ENCODE measurements around the gene KCNAB2.

KCNAB2 gene

GRCh38 chr1:6084781-6085495, 39.2 kb downstream of the KCNAB2 start:
- H3K36me3 ChIP-seq (ENCODE audit: insufficient read depth, insufficient read length, low read length), result no peaks in the 10 kb centered on the region
- H3K27me3 ChIP-seq (ENCODE audit: insufficient read depth, insufficient read length), result no peaks in the 10 kb centered on the region
- no peak overlapping the region for H3K4me3 ChIP-seq (ENCODE audit: insufficient read length, low read depth)
- peaks cover 2% of the 10 kb centered on the region for H3K4me1 ChIP-seq (ENCODE audit: insufficient read depth, insufficient read length)
- no peaks in the 10 kb centered on the region; the same call in 1 of the 2 replicates for H3K9me3 ChIP-seq (ENCODE audit: insufficient read depth, low read length)
- TF ChIP-seq ZNF274 (IDR thresholded peaks at IDR 0.05; ENCODE audit: low read depth, low read length) (no peak), SUZ12 (IDR thresholded peaks at IDR 0.05; ENCODE audit: extremely low read depth, insufficient read depth, insufficient read length) (no peak), YY1 (IDR thresholded peaks at IDR 0.05; ENCODE audit: insufficient read depth, insufficient read length) (no peak)
- H3K9ac ChIP-seq (ENCODE audit: insufficient read length, low read depth), result no peak overlapping the region
- no peak for DNase-seq (ENCODE audit: low read depth, low spot score)

GRCh38 chr1:6085666-6086065, 40.0 kb downstream of the KCNAB2 start:
- Histone ChIP-seq H3K4me3 (ENCODE audit: insufficient read length, low read depth) (no peak overlapping the region), H3K9ac (ENCODE audit: insufficient read length, low read depth) (no peak overlapping the region), H3K36me3 (ENCODE audit: insufficient read depth, insufficient read length, low read length) (no peaks in the 10 kb centered on the region), H3K9me3 (ENCODE audit: insufficient read depth, low read length) (no peaks in the 10 kb centered on the region; the same call in 1 of the 2 replicates), H3K27me3 (ENCODE audit: insufficient read depth, insufficient read length) (no peaks in the 10 kb centered on the region), H3K4me1 (ENCODE audit: insufficient read depth, insufficient read length) (peaks cover 2% of the 10 kb centered on the region)
- no peak for DNase-seq (ENCODE audit: low read depth, low spot score)
- TF ChIP-seq YY1 (IDR thresholded peaks at IDR 0.05; ENCODE audit: insufficient read depth, insufficient read length) (no peak), ZNF274 (IDR thresholded peaks at IDR 0.05; ENCODE audit: low read depth, low read length) (no peak), SUZ12 (IDR thresholded peaks at IDR 0.05; ENCODE audit: extremely low read depth, insufficient read depth, insufficient read length) (no peak)

GRCh38 chr1:6086358-6086757, 40.7 kb downstream of the KCNAB2 start:
- Histone ChIP-seq H3K36me3 (ENCODE audit: insufficient read depth, insufficient read length, low read length) (no peaks in the 10 kb centered on the region), H3K9ac (ENCODE audit: insufficient read length, low read depth) (no peak overlapping the region), H3K4me1 (ENCODE audit: insufficient read depth, insufficient read length) (peaks cover 2% of the 10 kb centered on the region), H3K4me3 (ENCODE audit: insufficient read length, low read depth) (no peak overlapping the region), H3K27me3 (ENCODE audit: insufficient read depth, insufficient read length) (no peaks in the 10 kb centered on the region), H3K9me3 (ENCODE audit: insufficient read depth, low read length) (no peaks in the 10 kb centered on the region; the same call in 1 of the 2 replicates)
- TF ChIP-seq YY1 (IDR thresholded peaks at IDR 0.05; ENCODE audit: insufficient read depth, insufficient read length) (no peak), ZNF274 (IDR thresholded peaks at IDR 0.05; ENCODE audit: low read depth, low read length) (no peak), SUZ12 (IDR thresholded peaks at IDR 0.05; ENCODE audit: extremely low read depth, insufficient read depth, insufficient read length) (no peak)
- no peak for DNase-seq (ENCODE audit: low read depth, low spot score)

DNA sequence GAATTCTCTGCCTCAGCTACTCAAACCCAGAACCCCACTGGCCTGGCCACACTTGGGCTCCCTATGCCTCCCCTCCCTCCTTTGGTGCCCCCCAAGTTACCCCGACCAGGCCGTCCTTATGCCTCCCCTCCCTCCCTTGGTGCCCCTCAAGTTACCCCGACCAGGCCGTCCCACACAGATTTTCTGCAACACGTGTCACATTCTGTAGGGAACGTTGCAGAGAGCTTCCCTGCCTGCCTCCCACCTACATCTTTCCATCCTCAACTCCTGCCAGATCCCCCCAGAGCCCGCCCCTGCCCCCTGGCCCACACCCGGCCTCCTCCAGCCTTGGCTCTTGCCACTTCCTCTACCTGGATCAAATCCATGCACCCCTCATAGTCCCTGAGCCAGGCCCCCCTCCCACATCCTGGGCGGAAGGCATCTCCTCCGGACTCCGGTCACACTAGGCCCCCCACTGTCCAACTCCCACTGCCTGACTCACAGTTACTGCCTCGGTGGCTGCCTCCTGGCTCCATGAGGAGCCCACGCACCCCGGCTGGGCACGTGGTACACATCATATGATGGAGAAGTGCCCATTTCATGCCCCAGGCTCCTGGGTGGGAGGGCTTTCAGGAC, 41.2 kb downstream of the KCNAB2 start:
- TF ChIP-seq ZNF274 (IDR thresholded peaks at IDR 0.05; ENCODE audit: low read depth, low read length), result no peak
- peaks cover 2% of the 10 kb centered on the region for H3K4me1 ChIP-seq (ENCODE audit: insufficient read depth, insufficient read length)
- H3K9me3 ChIP-seq (ENCODE audit: insufficient read depth, low read length), result no peaks in the 10 kb centered on the region; the same call in 1 of the 2 replicates
- H3K36me3 ChIP-seq (ENCODE audit: insufficient read depth, insufficient read length, low read length), result no peaks in the 10 kb centered on the region
- no peaks in the 10 kb centered on the region for H3K27me3 ChIP-seq (ENCODE audit: insufficient read depth, insufficient read length)
- no peak for DNase-seq (ENCODE audit: low read depth, low spot score)
- no peak overlapping the region for H3K9ac ChIP-seq (ENCODE audit: insufficient read length, low read depth)
- H3K4me3 ChIP-seq (ENCODE audit: insufficient read length, low read depth), result no peak overlapping the region

- no peak overlapping the region for H3K9ac ChIP-seq (ENCODE audit: insufficient read length, low read depth)
- no peaks in the 10 kb centered on the region for H3K4me1 ChIP-seq (ENCODE audit: insufficient read depth, insufficient read length)
- DNase-seq (ENCODE audit: low read depth, low spot score), result no peak
- no peaks in the 10 kb centered on the region; the same call in 1 of the 2 replicates for H3K9me3 ChIP-seq (ENCODE audit: insufficient read depth, low read length)
- H3K27me3 ChIP-seq (ENCODE audit: insufficient read depth, insufficient read length), result no peaks in the 10 kb centered on the region
- H3K4me3 ChIP-seq (ENCODE audit: insufficient read length, low read depth), result no peak overlapping the region
- no peak for TF ChIP-seq YY1 (IDR thresholded peaks at IDR 0.05; ENCODE audit: insufficient read depth, insufficient read length)
- no peak for TF ChIP-seq SUZ12 (IDR thresholded peaks at IDR 0.05; ENCODE audit: extremely low read depth, insufficient read depth, insufficient read length)
- TF ChIP-seq ZNF274 (IDR thresholded peaks at IDR 0.05; ENCODE audit: low read depth, low read length), result no peak
- H3K36me3 ChIP-seq (ENCODE audit: insufficient read depth, insufficient read length, low read length), result no peaks in the 10 kb centered on the region
Observed at GRCh38 chr1:6087377-6087772, 41.7 kb downstream of the KCNAB2 start.

DNA sequence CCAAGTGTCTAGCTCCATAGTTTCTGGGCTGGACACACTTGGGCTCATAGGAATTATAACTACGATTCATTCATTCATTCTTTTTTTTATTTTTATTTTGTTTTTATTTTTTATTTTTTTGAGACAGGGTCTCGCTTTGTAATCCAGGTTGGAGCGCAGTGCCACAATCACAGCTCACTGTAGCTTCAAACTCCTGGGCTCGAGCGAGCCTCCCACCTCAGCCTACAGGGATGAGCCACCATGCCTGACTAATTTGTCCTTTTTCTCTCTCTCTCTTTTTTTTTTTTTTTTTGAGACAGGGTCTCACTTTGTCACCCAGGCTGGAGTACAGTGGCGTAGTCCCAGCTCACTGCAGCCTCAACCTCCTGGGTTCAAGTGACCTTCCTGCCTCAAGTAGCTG, 42.3 kb downstream of the KCNAB2 start:
- no peak for DNase-seq (ENCODE audit: low read depth, low spot score)
- H3K9me3 ChIP-seq (ENCODE audit: insufficient read depth, low read length), result no peaks in the 10 kb centered on the region; the same call in 1 of the 2 replicates
- TF ChIP-seq ZNF274 (IDR thresholded peaks at IDR 0.05; ENCODE audit: low read depth, low read length), result no peak
- TF ChIP-seq SUZ12 (IDR thresholded peaks at IDR 0.05; ENCODE audit: extremely low read depth, insufficient read depth, insufficient read length), result no peak
- TF ChIP-seq YY1 (IDR thresholded peaks at IDR 0.05; ENCODE audit: insufficient read depth, insufficient read length), result no peak
- no peak overlapping the region for H3K9ac ChIP-seq (ENCODE audit: insufficient read length, low read depth)
- no peak overlapping the region for H3K4me3 ChIP-seq (ENCODE audit: insufficient read length, low read depth)
- H3K27me3 ChIP-seq (ENCODE audit: insufficient read depth, insufficient read length), result no peaks in the 10 kb centered on the region
- H3K4me1 ChIP-seq (ENCODE audit: insufficient read depth, insufficient read length), result no peaks in the 10 kb centered on the region
- no peaks in the 10 kb centered on the region for H3K36me3 ChIP-seq (ENCODE audit: insufficient read depth, insufficient read length, low read length)

DNA sequence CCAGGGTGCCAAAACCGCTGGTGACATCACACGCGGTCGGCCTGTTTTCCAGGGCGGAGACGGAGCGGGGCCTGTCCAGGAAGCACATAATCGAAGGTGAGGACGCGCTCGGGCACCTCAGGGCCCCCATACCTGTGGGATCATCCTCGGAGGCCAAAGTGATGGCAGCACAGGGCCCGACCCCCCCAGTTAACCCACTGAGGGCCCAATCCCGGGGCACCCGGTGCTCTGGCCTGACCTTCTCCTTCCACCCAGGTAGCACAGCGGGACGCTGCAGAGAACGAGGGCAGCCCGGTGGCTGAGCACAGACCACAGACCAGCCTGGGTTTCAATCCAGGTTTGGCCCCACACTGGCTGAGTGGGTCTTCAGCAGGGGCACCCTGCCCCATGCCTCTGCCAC, 43.3 kb downstream of the KCNAB2 start:
- TF ChIP-seq SUZ12 (IDR thresholded peaks at IDR 0.05; ENCODE audit: extremely low read depth, insufficient read depth, insufficient read length) (no peak), YY1 (IDR thresholded peaks at IDR 0.05; ENCODE audit: insufficient read depth, insufficient read length) (no peak), ZNF274 (IDR thresholded peaks at IDR 0.05; ENCODE audit: low read depth, low read length) (no peak)
- no peaks in the 10 kb centered on the region for H3K36me3 ChIP-seq (ENCODE audit: insufficient read depth, insufficient read length, low read length)
- no peaks in the 10 kb centered on the region for H3K4me1 ChIP-seq (ENCODE audit: insufficient read depth, insufficient read length)
- H3K27me3 ChIP-seq (ENCODE audit: insufficient read depth, insufficient read length), result no peaks in the 10 kb centered on the region
- DNase-seq (ENCODE audit: low read depth, low spot score), result no peak
- H3K9ac ChIP-seq (ENCODE audit: insufficient read length, low read depth), result no peak overlapping the region
- H3K4me3 ChIP-seq (ENCODE audit: insufficient read length, low read depth), result no peak overlapping the region
- H3K9me3 ChIP-seq (ENCODE audit: insufficient read depth, low read length), result no peaks in the 10 kb centered on the region; the same call in 1 of the 2 replicates
